AG09309 (cell line): ENCODE data around the gene SLC30A9.

ENCODE experiments used
- DNase-seq: peaks from one replicate; pipeline ENCODE4 v3.0.0-alpha.2; 2010; ENCODE audit warnings: low read depth
- H3K4me3 ChIP-seq: 2 replicates; pipeline ENCODE4 v1.5.1; 2011; ENCODE audit warnings: mild to moderate bottlenecking, low read depth, low read length, moderate library complexity; ENCODE audit not compliant: control insufficient read depth
- CTCF ChIP-seq: IDR thresholded peaks from 2 replicates; pipeline ENCODE4 v1.5.1; 2011; ENCODE audit warnings: mild to moderate bottlenecking, low read depth, low read length, inconsistent platforms; ENCODE audit not compliant: insufficient read depth, control insufficient read depth; ENCODE audit errors: missing control alignments

SLC30A9 gene

GRCh38 chr4:41994461-41994985 lies 4.2 kb downstream of the SLC30A9 start:
- no peak overlapping the region for H3K4me3 ChIP-seq
- no peak for DNase-seq
- TF ChIP-seq CTCF, result no peak

DNA sequence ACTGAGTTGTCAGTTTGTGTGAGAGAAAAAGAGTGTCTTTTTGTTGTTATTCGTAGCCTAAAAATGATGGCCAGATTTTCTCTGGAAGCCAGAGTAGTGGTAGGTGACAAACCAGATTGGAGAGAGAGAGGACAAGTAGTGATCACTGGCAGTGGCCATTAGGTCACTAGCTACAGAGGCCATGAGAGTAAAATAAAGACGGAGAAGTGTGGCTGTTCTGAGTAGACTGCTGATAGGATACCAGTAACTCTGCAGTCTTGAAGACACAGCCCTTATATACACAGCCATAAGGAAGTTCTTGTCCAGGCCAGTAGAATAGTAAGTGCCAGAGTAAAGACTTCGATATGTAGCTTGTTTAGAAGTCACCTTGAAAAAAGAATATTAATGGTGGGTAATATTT lies 7.7 kb downstream of the SLC30A9 start:
- TF ChIP-seq CTCF, result no peak
- DNase-seq, result no peak
- H3K4me3 ChIP-seq, result no peak overlapping the region

- no peak for TF ChIP-seq CTCF
- H3K4me3 ChIP-seq, result no peak overlapping the region
- no peak for DNase-seq
Observed at GRCh38 chr4:41999321-41999720, 9.0 kb downstream of the SLC30A9 start.

- no peak overlapping the region for H3K4me3 ChIP-seq
- no peak for TF ChIP-seq CTCF
- DNase-seq, result no peak
Observed at GRCh38 chr4:42008011-42008786, 17.9 kb downstream of the SLC30A9 start.

- TF ChIP-seq CTCF, result no peak
- DNase-seq, result no peak
- H3K4me3 ChIP-seq, result no peak overlapping the region
Observed at GRCh38 chr4:42015438-42015837, 25.1 kb downstream of the SLC30A9 start.

- no peak overlapping the region for H3K4me3 ChIP-seq
- no peak for DNase-seq
- TF ChIP-seq CTCF, result no peak
Observed at GRCh38 chr4:42018451-42018850, 28.1 kb downstream of the SLC30A9 start.
